ENCODE results near the gene C16orf46.

C16orf46 gene

GRCh38 chr16:81073560-81074330 is 3.3 kb downstream of the C16orf46 start:
- DNase-seq (ENCODE audit: low read depth): no peak

- peak; percentile 79 for DNase-seq (ENCODE audit: low read depth)
These were observed 5.2 kb downstream of the C16orf46 start for GRCh38 chr16:81071805-81072204.

GRCh38 chr16:81070979-81071378 is 6.1 kb downstream of the C16orf46 start:
- no peak for DNase-seq (ENCODE audit: low read depth)

- DNase-seq (ENCODE audit: low read depth): no peak
These were observed 8.0 kb downstream of the C16orf46 start for GRCh38 chr16:81069063-81069462.

GRCh38 chr16:81067166-81067565 is 9.9 kb downstream of the C16orf46 start:
- DNase-seq (ENCODE audit: low read depth): peak; percentile 91

GRCh38 chr16:81066681-81067080 is 10.4 kb downstream of the C16orf46 start:
- peak; percentile 32 for DNase-seq (ENCODE audit: low read depth)

GRCh38 chr16:81061871-81062608 is 15.0 kb downstream of the C16orf46 start:
- no peak for DNase-seq (ENCODE audit: low read depth)

GRCh38 chr16:81061307-81061640 is 15.8 kb downstream of the C16orf46 start:
- no peak for DNase-seq (ENCODE audit: low read depth)

GRCh38 chr16:81060576-81061306 is 16.3 kb downstream of the C16orf46 start:
- DNase-seq (ENCODE audit: low read depth): no peak

GRCh38 chr16:81053761-81054160 is 23.3 kb downstream of the C16orf46 start:
- DNase-seq (ENCODE audit: low read depth): no peak

GRCh38 chr16:81042821-81043220 is 34.2 kb downstream of the C16orf46 start:
- DNase-seq (ENCODE audit: low read depth): no peak

- no peak for DNase-seq (ENCODE audit: low read depth)
These were observed 35.3 kb downstream of the C16orf46 start for GRCh38 chr16:81041696-81042095.

GRCh38 chr16:81040842-81041241 is 36.2 kb downstream of the C16orf46 start:
- peak; percentile 71 for DNase-seq (ENCODE audit: low read depth)

GRCh38 chr16:81040131-81040530 is 36.9 kb downstream of the C16orf46 start:
- no peak for DNase-seq (ENCODE audit: low read depth)

GRCh38 chr16:81036751-81037350 is 40.2 kb downstream of the C16orf46 start:
- no peak for DNase-seq (ENCODE audit: low read depth)

GRCh38 chr16:81035975-81036750 is 40.9 kb downstream of the C16orf46 start:
- DNase-seq (ENCODE audit: low read depth): peak; percentile 20

- peak; percentile 61 for DNase-seq (ENCODE audit: low read depth)
These were observed 41.6 kb downstream of the C16orf46 start, which contains the start of gene ATMIN for GRCh38 chr16:81035398-81035974. ATMIN (plus strand) TSS chr16:81035842; CDS start chr16:81035871, 29 bp downstream.

- DNase-seq (ENCODE audit: low read depth): no peak
These were observed 47.0 kb downstream of the C16orf46 start for GRCh38 chr16:81029930-81030604.

GRCh38 chr16:81026429-81026828 is 50.6 kb downstream of the C16orf46 start:
- DNase-seq (ENCODE audit: low read depth): peak; percentile 68

GRCh38 chr16:81018496-81018895 is 58.5 kb downstream of the C16orf46 start:
- DNase-seq (ENCODE audit: low read depth): no peak

- DNase-seq (ENCODE audit: low read depth): no peak
These were observed 62.4 kb downstream of the C16orf46 start for GRCh38 chr16:81014672-81015071.

All from amniotic epithelial cell (primary cell).